ENCODE measurements around the gene CTPS1.

CTPS1 gene

GRCh38 chr1:40979241-40980067 lies at the start of gene CTPS1:
TSS of gene CTPS1 (plus strand) at chr1:40979696. CDS start at chr1:40983291, 3,595 bp downstream.
- DNase-seq, result peak; percentile 98

- no peak for DNase-seq
Measured at GRCh38 chr1:40930174-40930964, 49.1 kb upstream of the CTPS1 start.

- no peak for DNase-seq
Measured at GRCh38 chr1:40931601-40932000, 47.9 kb upstream of the CTPS1 start.

- no peak for DNase-seq
Measured at GRCh38 chr1:40932006-40932405, 47.5 kb upstream of the CTPS1 start.

- no peak for DNase-seq
Measured at GRCh38 chr1:40936931-40937339, 42.6 kb upstream of the CTPS1 start.

- DNase-seq, result no peak
Measured at GRCh38 chr1:40938393-40938792, 41.1 kb upstream of the CTPS1 start.

- no peak for DNase-seq
Measured at GRCh38 chr1:40939320-40940059, 40.0 kb upstream of the CTPS1 start.

GRCh38 chr1:40944326-40944725 lies 35.2 kb upstream of the CTPS1 start:
- DNase-seq, result no peak

GRCh38 chr1:40944841-40945430 lies 34.6 kb upstream of the CTPS1 start:
- DNase-seq, result no peak

- no peak for DNase-seq
Measured at GRCh38 chr1:40945491-40945973, 34.0 kb upstream of the CTPS1 start.

- DNase-seq, result peak; percentile 70
Measured at GRCh38 chr1:40948741-40949443, 30.6 kb upstream of the CTPS1 start.

GRCh38 chr1:40949563-40949962 lies 29.9 kb upstream of the CTPS1 start:
- DNase-seq, result no peak

- DNase-seq, result peak; percentile 79
Measured at GRCh38 chr1:40951943-40952743, 27.4 kb upstream of the CTPS1 start.

GRCh38 chr1:40952744-40953315 lies 26.7 kb upstream of the CTPS1 start:
- no peak for DNase-seq

- no peak for DNase-seq
Measured at GRCh38 chr1:40954626-40955025, 24.9 kb upstream of the CTPS1 start.

- no peak for DNase-seq
Measured at GRCh38 chr1:40955266-40955665, 24.2 kb upstream of the CTPS1 start.

GRCh38 chr1:40956407-40956806 lies 23.1 kb upstream of the CTPS1 start:
- no peak for DNase-seq

GRCh38 chr1:40958210-40958609 lies 21.3 kb upstream of the CTPS1 start:
- DNase-seq, result no peak

- no peak for DNase-seq
Measured at GRCh38 chr1:40965531-40965930, 14.0 kb upstream of the CTPS1 start.

GRCh38 chr1:40966417-40966816 lies 13.1 kb upstream of the CTPS1 start:
- DNase-seq, result no peak

GRCh38 chr1:40969445-40969844 lies 10.1 kb upstream of the CTPS1 start:
- DNase-seq, result no peak
